Measurements from ENCODE around the gene LRP1B.

Gene LRP1B

DNA sequence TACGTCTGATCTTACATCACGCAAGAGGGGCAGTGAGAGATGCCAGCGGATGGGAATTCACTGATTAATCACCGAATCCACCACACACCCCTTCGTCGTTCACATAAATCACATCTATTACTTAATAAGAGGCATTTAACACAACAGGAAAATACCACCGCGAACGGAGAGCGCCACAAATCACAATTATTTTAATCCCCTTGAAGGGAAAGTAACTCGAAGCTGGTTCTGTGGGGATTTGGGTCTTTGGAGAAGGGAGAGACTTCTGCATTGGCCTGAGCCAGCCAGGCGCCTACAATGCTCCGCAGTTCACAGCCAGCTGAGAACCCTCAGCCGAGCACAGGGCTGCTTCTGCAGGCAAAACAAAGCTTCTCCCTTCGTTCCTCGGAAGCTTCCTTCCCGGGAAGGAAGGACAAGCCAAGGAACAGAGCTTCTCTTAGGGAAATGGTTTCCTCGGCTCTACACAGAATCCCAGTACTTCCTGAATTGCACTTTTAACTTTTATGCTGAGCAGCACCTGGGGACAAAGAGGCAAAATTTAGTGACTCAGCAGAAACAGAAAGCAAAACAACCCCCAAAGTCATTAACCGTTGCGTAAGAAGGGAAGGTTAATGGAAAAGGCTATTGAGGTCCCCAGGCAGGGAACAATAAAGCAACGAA, at the start of gene LRP1B:
LRP1B (minus strand) TSS at position 7 of the 660 bp plus-strand sequence. CDS start 287 bp downstream, outside the sequence.
- DNase-seq = peak; percentile 88

DNA sequence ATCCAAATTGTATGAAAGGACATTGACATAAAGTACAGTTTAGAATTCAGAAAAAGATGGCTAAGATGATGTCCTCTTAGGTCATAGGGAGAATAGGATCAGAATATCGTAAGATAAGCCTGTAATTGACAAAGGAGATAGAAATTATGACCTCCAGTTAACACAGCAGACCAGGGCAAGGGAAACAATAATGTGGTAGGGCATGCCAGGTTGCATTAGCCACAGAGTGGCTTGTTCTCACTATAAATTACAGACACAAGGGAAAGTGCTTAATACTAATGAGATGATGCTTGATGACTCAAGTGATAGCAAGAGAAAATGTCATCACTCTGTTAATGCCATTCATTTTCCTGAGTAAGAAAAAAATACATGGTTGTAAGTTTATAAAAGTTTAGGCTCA, 48.9 kb upstream of the LRP1B start:
- no peak for DNase-seq

DNA sequence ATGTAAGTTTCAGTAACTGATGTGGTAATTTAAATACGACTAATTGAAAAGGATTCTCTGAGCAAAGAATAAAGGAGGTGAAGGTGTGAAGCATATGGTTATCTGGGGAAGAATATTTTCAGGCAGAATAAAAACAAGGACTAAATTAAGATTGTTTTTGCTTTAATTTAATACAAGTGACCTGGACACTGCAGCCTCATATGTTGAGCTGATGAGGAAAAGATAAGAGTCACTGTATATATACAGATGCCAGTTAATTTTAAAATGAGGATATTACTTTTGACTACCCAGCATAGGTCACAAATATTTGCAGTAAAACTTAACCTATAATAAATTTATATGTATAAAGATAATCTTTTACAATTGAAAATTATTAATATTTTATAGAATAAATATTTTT, 47.8 kb upstream of the LRP1B start:
- no peak for DNase-seq

DNA sequence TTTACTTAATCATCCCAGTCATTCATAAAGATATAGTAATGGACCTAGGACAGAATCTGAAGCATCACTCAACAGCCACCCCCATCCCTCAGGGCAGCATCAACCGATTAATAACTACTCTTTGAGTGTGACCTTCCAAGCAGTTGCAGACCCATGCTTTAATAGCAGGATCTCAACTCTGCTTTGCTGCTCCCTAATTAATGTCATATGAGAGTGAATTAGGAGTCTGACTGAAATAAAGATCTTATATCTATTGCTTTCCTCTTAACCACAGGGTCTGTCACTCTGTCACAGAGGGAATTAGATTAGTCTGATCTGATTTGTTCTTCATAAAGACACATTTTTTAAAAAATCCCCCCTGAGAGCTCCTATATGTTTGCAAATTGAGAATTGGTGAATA, 46.1 kb upstream of the LRP1B start:
- DNase-seq = peak; percentile 13

DNA sequence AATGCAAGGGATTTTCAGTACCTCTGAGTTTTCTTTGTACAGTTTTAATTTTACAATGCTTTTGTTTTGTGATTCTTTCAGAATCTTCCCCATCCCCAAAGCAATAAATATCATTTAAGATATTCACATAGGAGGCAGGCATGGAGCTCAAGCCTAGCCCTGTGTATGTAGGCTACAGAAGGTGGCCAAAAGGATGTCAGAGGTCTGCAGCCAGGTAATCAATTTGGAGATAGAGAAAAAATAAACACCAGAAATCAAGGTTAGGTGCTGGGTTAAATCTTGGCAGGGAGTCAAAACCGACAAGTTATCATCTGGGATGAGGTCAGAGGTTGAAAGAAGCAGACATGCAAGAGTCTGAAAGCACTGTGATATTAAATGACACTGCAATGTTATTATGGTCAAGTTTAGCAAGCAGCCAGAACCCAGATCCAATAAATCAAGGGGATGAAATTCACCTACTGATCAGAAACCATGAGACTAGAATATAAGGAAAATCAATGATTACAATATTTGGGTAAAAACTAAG, 45.1 kb upstream of the LRP1B start:
- no peak for DNase-seq

DNA sequence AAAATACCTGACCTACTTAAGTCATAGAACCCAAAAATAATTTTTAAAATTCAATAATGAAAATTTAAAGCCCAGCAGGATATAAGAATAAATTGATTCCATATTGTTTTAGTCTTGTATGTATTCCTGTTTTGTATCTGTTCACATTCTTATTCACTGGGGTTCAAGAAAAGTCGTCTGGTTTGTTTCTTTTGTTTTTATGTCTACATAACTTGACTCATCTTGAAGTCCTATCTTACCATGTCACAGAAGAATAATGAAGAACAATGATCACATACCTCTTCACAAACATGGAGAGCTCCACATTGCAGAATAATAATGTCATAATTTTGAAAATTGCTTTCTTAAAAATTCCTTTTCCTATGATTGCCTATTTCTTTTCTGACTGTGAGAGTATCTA, 43.4 kb upstream of the LRP1B start:
- no peak for DNase-seq

DNA sequence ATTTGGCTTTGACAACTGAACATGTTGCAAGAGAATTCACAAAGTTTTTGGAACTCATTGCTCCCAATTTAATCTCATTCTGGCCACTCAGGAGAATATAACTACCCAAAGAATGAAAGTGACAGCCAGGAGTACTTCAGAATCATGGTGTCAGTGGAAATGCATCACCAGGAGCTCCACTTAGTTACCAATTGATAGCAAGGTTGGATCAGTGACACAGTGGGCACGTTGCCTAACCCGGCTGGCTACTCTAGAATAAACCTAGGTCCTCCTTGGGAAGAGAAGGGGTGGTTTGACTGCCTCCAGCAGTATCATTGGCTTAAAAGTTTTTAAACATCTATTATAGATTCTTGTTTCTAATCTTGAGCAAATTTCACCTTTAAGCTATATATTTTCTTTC, 40.0 kb upstream of the LRP1B start:
- no peak for DNase-seq

DNA sequence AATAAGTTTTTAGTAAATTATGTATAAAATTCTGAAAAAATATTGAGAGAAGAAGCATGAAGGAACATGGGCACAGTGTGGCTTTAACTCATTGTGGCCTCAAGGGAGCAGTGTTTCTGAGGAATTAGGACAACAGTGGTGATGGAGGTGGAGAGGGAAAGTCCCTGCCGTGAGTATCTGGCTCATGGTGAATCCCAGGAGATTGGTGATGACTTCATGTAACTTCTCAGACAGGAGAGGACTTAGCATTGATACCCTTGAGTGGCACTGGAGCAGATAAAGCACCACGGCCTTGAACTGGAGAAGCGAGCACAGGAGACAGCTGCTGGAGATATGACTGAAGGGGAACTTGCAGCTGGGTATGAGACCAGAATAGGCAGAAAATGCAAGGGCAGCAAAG, 35.0 kb upstream of the LRP1B start:
- DNase-seq = peak; percentile 45

DNA sequence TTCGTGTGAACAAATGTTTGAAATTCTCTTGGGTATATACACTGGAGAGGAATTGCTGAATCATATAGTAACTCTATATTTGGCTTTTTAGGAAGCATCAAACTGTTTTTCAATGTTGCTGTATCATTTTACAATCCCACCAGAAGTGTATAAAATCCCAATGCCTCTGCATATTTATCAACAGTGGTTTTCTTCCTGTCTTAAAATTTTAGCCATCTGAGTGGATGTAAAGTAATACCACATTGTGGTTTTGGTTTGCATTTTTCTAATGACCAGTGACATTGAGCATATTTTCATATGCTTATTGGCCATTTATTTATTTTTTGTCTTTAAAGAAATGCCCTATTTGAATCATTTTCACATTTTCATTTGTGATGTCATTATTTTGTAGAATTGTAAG, 22.8 kb upstream of the LRP1B start:
- no peak for DNase-seq

DNA sequence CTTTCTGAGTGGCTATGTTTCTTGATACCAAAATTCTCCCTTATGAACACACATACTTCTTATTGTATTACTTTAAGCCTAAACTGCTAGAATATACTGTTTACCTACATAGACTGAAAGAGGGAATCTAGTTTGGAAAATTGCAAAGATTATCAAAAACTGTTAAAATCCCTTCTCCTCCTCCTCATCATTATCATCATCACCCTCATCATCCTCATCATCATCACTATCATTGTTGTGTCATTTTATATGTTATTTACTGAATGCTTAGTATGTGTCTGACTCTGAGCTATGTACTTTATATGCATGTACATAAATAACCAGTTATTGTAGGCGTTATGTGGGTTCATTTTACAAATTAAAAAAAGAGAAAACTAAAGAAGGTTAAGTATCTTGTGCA, 19.6 kb upstream of the LRP1B start:
- DNase-seq = no peak

DNA sequence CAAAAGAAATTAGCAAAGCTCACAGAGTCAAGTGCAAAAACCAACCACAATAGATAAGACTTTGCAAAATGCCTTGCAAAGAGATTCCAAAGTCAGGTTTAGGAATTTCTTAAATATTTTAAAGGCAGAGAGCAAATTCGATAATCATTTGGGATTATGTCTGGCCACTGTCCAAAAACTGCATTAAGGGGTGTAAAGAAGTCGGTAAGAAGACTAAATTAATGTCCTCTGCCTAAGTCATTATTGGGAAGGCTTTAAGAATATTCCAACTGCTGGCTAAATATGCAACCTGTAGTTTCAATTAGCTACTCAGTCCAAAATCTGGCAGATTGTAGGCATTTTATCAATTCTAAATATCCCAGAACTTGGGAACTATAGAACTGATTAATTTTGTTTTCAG, 13.7 kb upstream of the LRP1B start:
- no peak for DNase-seq

DNA sequence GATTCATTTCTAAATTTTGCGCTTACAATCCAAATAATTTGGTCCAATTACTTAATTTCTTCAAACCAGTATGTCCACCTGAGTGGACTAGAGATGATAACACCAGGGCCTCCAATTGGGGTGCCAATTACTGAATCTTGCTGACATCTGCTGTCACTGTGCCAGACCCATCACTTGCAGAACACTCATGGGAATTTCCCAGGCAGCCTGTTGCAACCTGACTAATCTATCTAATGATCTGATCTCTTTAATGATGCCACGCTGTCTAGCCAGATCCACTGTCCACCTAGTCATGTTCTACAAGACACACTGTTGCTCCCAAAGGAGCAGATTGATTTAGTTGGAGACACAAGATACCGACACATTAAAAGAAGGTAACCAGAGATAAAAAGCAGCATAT, 11.8 kb upstream of the LRP1B start:
- peak; percentile 49 for DNase-seq

DNA sequence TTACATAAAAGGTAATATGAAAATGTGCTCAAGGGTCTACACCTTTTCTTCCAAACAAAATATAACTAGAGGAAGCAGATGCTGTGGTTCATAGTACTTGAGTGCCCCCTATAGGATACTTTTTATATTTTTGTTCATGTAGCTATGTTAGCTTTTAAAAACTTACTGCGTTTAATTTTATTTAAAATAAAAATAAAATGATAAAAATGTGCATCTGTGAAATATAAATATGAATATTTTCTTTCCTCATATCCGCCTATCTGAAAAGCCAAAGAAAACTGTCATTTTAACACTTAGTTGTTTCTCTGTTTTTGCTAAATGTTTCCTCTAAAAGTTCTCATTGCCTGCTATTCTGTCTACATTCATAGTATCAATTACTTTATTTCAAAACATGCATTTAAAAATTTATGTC, 9.6 kb upstream of the LRP1B start:
- peak; percentile 78 for DNase-seq

DNA sequence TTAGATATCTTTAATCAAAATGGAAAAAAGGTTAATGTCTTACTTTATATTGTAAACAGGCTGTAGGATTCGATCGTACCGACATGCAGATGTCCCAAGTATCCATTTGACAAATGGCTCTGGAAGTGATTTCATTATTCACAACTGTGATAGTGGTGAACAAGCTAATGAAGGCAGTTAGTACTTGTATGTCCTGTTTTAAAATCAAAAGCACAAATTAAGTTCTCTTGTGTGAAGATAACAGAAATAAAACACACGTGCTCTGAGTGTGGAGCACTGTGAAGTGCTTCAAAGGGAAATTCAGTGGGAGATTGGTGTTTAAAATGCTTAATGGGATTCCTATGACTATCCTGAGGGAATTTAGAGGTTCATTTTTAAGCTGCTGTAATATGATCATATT, 8.6 kb upstream of the LRP1B start:
- DNase-seq = no peak

DNA sequence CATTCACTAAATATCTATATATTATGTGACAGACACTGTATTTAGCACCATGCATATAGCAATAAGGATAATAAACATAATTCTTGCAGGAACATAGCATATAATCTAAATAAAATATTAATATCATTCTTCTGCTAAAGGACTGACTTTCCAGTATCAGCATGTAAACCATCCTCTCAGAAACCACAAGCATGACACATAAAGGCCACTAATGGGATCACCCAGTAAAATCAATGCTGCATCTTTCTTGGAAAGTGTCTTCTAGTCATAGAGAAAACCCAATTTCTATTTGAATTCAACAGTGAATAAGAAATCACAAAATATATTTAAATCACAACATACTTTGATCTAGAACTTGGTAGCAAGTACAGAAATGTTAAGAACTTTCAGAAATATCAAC, 5.8 kb upstream of the LRP1B start:
- DNase-seq = no peak

DNA sequence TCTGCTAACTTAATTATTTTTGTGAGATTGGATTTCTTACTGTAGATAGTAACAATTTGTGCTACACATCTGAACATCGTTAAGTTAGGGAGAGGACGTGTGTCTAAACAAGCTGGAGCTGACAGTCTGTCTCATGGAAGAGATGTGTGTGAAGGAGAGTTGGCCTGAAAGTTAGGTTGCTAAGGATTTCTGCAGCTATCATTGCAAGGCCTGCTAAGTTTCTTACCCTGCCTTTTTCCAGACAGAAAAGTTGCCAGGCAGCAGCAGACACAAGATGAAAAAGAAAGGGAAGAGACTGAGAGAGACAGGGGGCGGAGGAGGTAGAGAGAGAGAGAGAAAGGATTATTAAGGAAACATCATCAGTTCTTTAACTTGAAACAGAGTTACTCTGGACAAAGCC, 4.1 kb upstream of the LRP1B start:
- no peak for DNase-seq

DNA sequence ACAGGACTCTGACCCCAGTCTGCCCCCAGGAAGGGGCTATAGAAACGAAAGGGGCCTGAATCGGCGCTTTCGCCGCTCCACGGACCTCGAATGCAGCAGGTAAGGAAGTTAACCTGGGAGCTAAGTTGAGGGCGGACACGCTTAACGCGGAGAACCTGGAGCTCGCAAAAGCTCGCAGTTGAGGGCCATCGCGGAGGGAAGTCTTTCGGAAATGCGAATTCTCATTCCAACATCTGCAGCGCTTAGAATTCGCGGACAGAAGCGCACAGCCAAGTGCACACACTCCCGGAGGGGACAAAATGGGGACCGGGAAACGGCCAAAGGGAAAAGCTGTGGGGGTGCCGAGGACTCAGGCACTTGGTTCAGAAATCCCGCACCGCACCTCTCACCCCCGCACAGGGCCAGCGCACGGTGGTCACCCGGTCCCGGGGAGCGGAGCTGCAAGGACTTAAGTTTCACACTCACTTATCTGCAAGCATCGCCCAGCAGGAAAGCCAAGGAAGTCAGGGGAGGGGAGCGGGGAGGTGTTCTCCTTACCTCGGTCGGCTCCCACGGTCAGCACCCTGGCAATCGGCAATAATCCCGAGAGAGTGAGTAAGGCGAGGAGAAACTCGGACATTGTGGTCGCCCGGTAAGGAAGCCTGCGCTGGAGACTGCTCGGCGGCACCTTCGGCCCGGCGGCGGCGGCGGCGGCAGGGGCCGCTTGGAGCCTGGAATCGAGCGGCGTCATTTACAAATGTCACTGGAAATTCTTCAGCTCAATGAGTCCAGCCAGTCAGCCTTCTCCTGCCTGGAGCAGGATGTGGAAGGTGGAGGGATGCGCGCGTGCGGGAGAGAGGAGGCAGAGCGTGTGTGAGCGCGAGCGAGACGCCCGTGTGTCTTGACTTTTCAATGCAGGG, 456 bp downstream of the LRP1B start:
- peak; percentile 92 for DNase-seq

DNA sequence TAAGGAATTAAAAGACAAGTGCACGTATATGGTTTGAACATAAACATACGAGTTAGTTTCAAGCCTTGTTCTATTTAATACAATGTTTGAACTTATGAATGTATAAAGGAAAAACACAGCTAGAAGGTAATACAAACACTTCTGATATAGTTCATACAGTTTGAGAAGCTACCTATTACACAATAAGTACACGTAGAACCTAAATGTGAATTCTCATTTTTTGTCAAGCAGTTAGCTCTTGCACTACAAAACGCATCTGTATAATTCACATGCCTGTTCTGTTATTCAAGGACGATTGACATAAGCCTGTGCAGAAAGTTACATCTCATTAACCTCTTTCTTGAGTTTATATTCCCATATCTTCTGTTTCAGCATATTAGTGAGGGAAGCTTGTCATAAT, 2.7 kb downstream of the LRP1B start:
- no peak for DNase-seq

DNA sequence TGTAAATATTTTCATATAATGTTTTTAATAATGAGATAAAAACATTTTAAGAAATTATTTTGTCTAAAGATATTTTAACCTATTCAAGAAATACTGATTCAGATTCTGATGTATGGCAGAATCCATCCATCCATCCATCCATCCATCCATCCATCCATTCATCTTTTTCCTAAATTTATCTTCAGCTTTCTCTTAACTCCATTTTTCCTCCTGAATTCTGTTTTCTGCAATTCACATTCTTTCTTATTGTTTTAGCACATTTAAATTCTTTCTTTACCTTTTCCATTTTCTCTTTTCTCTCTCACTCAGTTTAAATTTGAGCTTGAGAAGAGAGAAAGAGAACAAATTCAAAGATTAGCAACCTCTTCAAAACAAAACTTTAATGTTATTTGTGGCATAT, 3.6 kb downstream of the LRP1B start:
- DNase-seq = no peak

DNA sequence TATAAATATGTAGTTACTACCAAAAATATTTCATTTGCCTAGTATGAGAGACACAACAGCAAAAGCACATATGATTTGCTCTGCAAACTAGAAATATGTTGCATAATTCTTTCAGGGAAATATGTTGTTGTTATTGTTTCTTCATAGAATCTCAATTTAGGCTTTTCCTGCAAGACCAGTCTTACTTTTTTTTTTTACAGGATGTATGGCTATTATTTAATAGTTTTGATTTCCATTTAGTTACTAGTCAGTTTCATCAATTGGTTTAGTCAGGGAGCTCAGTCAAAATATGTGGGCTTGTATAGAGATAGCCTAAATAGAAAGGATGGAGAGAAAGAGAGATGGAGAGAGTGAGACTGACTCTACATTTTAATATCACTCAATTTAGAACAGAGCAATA, 6.1 kb downstream of the LRP1B start:
- no peak for DNase-seq

DNA sequence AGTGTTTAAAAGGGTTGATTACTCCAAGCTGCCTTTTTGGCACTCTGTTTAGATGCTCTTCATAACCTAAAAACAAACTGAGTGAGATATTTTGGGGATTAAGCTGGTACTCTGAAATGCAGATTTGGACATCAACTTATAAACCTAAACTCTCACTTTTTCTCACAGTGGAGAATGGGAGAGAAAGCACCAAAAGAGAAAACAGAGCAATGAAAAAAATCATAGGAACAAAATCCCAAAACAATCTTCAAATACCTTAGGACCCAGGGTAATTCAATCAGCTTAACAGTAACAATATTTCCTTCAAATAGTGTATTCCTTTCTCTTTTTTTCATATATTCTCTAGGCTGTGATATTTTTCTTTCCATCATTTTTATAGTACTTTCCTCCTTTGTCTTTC, 11.5 kb downstream of the LRP1B start:
- DNase-seq = no peak

DNA sequence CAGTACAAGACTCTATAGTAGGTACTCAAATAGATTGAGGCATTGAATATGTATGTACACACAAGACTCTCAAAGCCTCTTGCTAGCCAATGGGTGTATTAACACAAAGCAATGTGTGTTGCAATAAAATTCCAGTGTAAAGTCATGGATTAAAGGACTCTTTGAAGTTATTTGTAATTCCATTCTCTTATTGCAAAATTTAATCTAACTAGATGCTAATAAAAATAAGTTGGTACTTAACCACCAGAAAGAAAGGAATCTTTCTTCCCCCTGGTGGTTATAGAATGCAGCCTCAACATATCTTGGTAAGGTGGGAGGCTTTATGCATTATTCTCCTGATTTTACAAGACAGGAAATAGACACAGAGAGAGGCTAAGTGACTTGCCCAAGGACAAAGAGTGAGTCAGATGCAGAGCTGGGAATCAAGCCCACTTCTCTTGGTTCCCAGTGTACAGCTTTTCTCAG, 18.0 kb downstream of the LRP1B start:
- DNase-seq = no peak

DNA sequence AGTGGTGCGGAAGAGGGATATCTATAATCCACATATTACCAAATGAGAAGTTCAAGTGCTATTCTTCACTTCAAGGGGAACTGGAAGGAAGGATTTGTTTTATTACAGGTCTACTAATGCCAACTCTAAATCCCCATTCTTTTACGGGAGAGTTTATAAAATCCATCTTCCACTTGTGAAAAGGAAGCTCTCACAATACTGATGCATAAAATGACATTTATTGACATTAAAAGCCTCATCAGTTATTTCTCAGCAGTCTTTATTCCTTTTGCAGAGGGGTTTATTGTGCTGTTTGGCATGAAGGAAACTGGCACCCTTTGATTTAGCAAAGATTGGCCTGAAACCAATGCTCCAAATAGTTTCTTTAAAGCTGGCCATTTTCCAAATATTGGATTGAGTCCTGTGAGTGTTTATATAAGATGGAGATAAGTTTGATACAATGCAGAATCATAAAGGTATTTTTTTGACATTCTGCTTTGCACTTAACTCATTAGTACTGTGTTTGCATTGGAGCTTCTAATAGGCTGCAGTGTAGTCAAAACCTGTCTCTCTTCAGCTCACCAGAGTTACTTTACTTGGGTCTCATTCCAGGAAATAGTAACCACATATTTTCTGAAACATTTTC, 26.6 kb downstream of the LRP1B start:
- no peak for DNase-seq

DNA sequence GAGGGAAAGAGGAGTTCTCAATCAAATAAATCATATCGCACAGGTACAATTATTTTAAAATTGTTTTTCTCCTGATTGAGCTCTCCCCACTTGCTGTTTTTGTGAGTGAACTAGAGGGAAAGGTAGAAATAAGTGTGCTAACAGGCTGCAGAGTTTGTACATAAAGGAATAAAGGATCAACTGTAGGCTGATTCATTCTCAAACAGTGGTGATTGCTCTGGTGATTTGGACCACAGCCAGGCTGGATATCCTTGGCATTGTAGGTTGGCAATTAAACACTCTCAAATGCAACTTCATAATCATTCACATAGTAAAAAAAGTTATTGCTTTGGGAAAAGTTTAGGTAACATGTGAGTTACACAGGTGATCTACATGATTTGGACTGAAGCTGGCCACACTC, 29.8 kb downstream of the LRP1B start:
- DNase-seq = no peak

Measured in eye (tissue), 1 donor.